ENCODE measurements around the gene LPGAT1.

LPGAT1 gene

GRCh38 chr1:211865180-211865579, 34.6 kb upstream of the LPGAT1 start:
- no peak overlapping the region for H3K4me3 ChIP-seq (ENCODE audit: low read depth, low read length)
- TF ChIP-seq CTCF (IDR thresholded peaks at IDR 0.05; ENCODE audit: control insufficient read depth, extremely low read depth, insufficient read depth): no peak
- no peak for DNase-seq (ENCODE audit: low read depth)

- no peak for DNase-seq (ENCODE audit: low read depth)
- no peak overlapping the region for H3K4me3 ChIP-seq (ENCODE audit: low read depth, low read length)
- TF ChIP-seq CTCF (IDR thresholded peaks at IDR 0.05; ENCODE audit: control insufficient read depth, extremely low read depth, insufficient read depth): no peak
Measured at GRCh38 chr1:211859405-211859804, 28.8 kb upstream of the LPGAT1 start.

DNA sequence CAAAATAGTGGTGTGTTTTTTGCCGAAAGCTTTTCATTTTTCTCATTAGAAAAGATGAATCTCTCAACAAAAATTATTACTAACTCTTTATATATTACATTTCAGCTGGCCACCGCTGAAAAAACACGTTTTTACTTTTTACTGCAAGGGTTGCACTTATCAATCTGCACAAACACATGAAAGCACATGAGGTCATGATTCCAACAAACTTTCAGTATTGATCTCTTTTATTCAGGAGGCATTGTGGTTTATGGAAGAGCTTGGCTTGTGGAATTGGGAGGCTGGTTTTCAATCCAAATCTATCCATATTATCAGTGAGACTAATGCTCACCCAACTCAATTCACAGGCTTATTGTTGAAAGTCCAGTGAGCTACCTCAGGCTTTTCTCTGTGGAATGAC, 20.6 kb upstream of the LPGAT1 start:
- TF ChIP-seq CTCF (IDR thresholded peaks at IDR 0.05; ENCODE audit: control insufficient read depth, extremely low read depth, insufficient read depth): no peak
- H3K4me3 ChIP-seq (ENCODE audit: low read depth, low read length): no peak overlapping the region
- no peak for DNase-seq (ENCODE audit: low read depth)

- no peak for TF ChIP-seq CTCF (IDR thresholded peaks at IDR 0.05; ENCODE audit: control insufficient read depth, extremely low read depth, insufficient read depth)
- no peak overlapping the region for H3K4me3 ChIP-seq (ENCODE audit: low read depth, low read length)
- DNase-seq (ENCODE audit: low read depth): no peak
Measured at GRCh38 chr1:211843507-211844298, 13.1 kb upstream of the LPGAT1 start.

DNA sequence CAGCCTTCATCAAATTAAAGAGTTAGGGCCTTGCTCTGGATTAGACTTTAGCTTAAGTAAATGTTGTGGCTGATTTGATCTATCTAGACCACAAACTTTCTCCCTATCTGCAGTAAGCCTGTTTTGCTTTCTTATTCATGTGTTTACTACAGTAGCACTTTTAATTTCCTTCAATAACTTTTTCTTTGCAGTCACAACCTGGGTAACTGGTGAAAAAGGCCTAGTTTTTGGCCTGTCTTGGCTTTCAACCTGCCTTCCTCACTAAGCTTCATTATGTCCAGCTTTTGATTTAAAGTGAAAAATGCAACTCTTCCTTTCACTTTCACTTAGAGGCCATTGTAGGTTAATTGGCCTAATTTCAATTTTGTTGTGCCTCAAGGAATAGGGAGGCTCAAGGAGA, 12.5 kb upstream of the LPGAT1 start:
- no peak for DNase-seq (ENCODE audit: low read depth)
- no peak overlapping the region for H3K4me3 ChIP-seq (ENCODE audit: low read depth, low read length)
- no peak for TF ChIP-seq CTCF (IDR thresholded peaks at IDR 0.05; ENCODE audit: control insufficient read depth, extremely low read depth, insufficient read depth)

- TF ChIP-seq CTCF (IDR thresholded peaks at IDR 0.05; ENCODE audit: control insufficient read depth, extremely low read depth, insufficient read depth): no peak
- no peak for DNase-seq (ENCODE audit: low read depth)
- H3K4me3 ChIP-seq (ENCODE audit: low read depth, low read length): no peak overlapping the region
Measured at GRCh38 chr1:211842518-211842917, 12.0 kb upstream of the LPGAT1 start.

- no peak for DNase-seq (ENCODE audit: low read depth)
- no peak overlapping the region for H3K4me3 ChIP-seq (ENCODE audit: low read depth, low read length)
- no peak for TF ChIP-seq CTCF (IDR thresholded peaks at IDR 0.05; ENCODE audit: control insufficient read depth, extremely low read depth, insufficient read depth)
Measured at GRCh38 chr1:211839106-211839505, 8.5 kb upstream of the LPGAT1 start.
